ENCODE data around the gene KIF11.

GRCh38 chr10:92591550-92592022 is 1.3 kb upstream of the KIF11 start:
- TF ChIP-seq, protein P1, sequence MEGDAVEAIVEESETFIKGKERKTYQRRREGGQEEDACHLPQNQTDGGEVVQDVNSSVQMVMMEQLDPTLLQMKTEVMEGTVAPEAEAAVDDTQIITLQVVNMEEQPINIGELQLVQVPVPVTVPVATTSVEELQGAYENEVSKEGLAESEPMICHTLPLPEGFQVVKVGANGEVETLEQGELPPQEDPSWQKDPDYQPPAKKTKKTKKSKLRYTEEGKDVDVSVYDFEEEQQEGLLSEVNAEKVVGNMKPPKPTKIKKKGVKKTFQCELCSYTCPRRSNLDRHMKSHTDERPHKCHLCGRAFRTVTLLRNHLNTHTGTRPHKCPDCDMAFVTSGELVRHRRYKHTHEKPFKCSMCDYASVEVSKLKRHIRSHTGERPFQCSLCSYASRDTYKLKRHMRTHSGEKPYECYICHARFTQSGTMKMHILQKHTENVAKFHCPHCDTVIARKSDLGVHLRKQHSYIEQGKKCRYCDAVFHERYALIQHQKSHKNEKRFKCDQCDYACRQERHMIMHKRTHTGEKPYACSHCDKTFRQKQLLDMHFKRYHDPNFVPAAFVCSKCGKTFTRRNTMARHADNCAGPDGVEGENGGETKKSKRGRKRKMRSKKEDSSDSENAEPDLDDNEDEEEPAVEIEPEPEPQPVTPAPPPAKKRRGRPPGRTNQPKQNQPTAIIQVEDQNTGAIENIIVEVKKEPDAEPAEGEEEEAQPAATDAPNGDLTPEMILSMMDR (IDR thresholded peaks at IDR 0.05) = no peak
- no peak for TF ChIP-seq POLR2A (IDR thresholded peaks at IDR 0.05)
